ENCODE data around the gene CADPS. TPM values are rescaled to one million over a fixed set of nuclear protein-coding genes. Genes with fewer than 3 reads are reported as not detected.

The CADPS gene
- total RNA-seq, 1 experiment from 2014 or later: not detected

- no peak overlapping the region for H3K27ac ChIP-seq (ENCODE audit: low read depth, low read length, poor library complexity, severe bottlenecking)
- no peaks in the 10 kb centered on the region for H3K9me3 ChIP-seq (ENCODE audit: low read depth, low read length, poor library complexity, severe bottlenecking)
- ChIA-PET POLR2A (ENCODE audit: low non-redundant PET) (no interaction called here), CTCF (no interaction called here)
- no peak for TF ChIP-seq CTCF (conservative IDR thresholded peaks at IDR 0.05; ENCODE audit: low read depth, low read length)
- intact Hi-C loops (cut with micrococcal nuclease; ENCODE audit: unreplicated experiment): no loop called here
- no peaks in the 10 kb centered on the region for H3K4me1 ChIP-seq (ENCODE audit: insufficient read depth, low read length, poor library complexity, severe bottlenecking)
- peaks cover 41% of the 10 kb centered on the region for H3K27me3 ChIP-seq (replicated peaks; ENCODE audit: insufficient read depth, low read depth, low read length, poor library complexity)
- no peak overlapping the region for H3K4me3 ChIP-seq (ENCODE audit: low read depth, low read length, poor library complexity, severe bottlenecking)
- no peaks in the 10 kb centered on the region for H3K36me3 ChIP-seq (ENCODE audit: insufficient read depth, low read length, poor library complexity, severe bottlenecking)
- no peak for DNase-seq (ENCODE audit: low spot score)
- no TSS peak for BruUV-seq (replicated peaks)
These were observed 515.7 kb downstream of the CADPS start for GRCh38 chr3:62359531-62359930.

GRCh38 chr3:62356356-62356755, 518.9 kb downstream of the CADPS start:
- H3K9me3 ChIP-seq (ENCODE audit: low read depth, low read length, poor library complexity, severe bottlenecking): no peaks in the 10 kb centered on the region
- no peaks in the 10 kb centered on the region for H3K4me1 ChIP-seq (ENCODE audit: insufficient read depth, low read length, poor library complexity, severe bottlenecking)
- H3K27ac ChIP-seq (ENCODE audit: low read depth, low read length, poor library complexity, severe bottlenecking): no peak overlapping the region
- no peak for DNase-seq (ENCODE audit: low spot score)
- H3K4me3 ChIP-seq (ENCODE audit: low read depth, low read length, poor library complexity, severe bottlenecking): no peak overlapping the region
- peaks cover 33% of the 10 kb centered on the region for H3K27me3 ChIP-seq (replicated peaks; ENCODE audit: insufficient read depth, low read depth, low read length, poor library complexity)
- intact Hi-C loops (cut with micrococcal nuclease; ENCODE audit: unreplicated experiment): no loop called here
- POLR2A ChIA-PET (ENCODE audit: low non-redundant PET): no interaction called here
- no peaks in the 10 kb centered on the region for H3K36me3 ChIP-seq (ENCODE audit: insufficient read depth, low read length, poor library complexity, severe bottlenecking)
- CTCF ChIA-PET: no interaction called here
- BruUV-seq (replicated peaks): no TSS peak
- TF ChIP-seq CTCF (conservative IDR thresholded peaks at IDR 0.05; ENCODE audit: low read depth, low read length): no peak

GRCh38 chr3:62355703-62356102, 519.5 kb downstream of the CADPS start:
- Histone ChIP-seq H3K4me1 (ENCODE audit: insufficient read depth, low read length, poor library complexity, severe bottlenecking) (no peaks in the 10 kb centered on the region), H3K36me3 (ENCODE audit: insufficient read depth, low read length, poor library complexity, severe bottlenecking) (no peaks in the 10 kb centered on the region), H3K9me3 (ENCODE audit: low read depth, low read length, poor library complexity, severe bottlenecking) (no peaks in the 10 kb centered on the region), H3K4me3 (ENCODE audit: low read depth, low read length, poor library complexity, severe bottlenecking) (no peak overlapping the region), H3K27ac (ENCODE audit: low read depth, low read length, poor library complexity, severe bottlenecking) (no peak overlapping the region), H3K27me3 (replicated peaks; ENCODE audit: insufficient read depth, low read depth, low read length, poor library complexity) (peaks cover 33% of the 10 kb centered on the region)
- intact Hi-C loops (cut with micrococcal nuclease; ENCODE audit: unreplicated experiment): no loop called here
- TF ChIP-seq EZH2 (IDR thresholded peaks at IDR 0.05; ENCODE audit: borderline replicate concordance, low read depth, low read length, poor library complexity, severe bottlenecking) (no peak), CTCF (conservative IDR thresholded peaks at IDR 0.05; ENCODE audit: low read depth, low read length) (no peak)
- BruUV-seq (replicated peaks): no TSS peak
- POLR2A ChIA-PET (ENCODE audit: low non-redundant PET): no interaction called here
- CTCF ChIA-PET: no interaction called here
- no peak for DNase-seq (ENCODE audit: low spot score)

Measured in A673 (cell line).